ENCODE results near the gene G6PD.

- TF ChIP-seq GABPA (IDR thresholded peaks at IDR 0.05 in 1 of 2, conservative IDR thresholded peaks at IDR 0.05 in 1 of 2) (no peak), JUND (IDR thresholded peaks at IDR 0.05) (no peak), TAF1 (conservative IDR thresholded peaks at IDR 0.05) (no peak)
- TF ChIP-seq, protein P1, sequence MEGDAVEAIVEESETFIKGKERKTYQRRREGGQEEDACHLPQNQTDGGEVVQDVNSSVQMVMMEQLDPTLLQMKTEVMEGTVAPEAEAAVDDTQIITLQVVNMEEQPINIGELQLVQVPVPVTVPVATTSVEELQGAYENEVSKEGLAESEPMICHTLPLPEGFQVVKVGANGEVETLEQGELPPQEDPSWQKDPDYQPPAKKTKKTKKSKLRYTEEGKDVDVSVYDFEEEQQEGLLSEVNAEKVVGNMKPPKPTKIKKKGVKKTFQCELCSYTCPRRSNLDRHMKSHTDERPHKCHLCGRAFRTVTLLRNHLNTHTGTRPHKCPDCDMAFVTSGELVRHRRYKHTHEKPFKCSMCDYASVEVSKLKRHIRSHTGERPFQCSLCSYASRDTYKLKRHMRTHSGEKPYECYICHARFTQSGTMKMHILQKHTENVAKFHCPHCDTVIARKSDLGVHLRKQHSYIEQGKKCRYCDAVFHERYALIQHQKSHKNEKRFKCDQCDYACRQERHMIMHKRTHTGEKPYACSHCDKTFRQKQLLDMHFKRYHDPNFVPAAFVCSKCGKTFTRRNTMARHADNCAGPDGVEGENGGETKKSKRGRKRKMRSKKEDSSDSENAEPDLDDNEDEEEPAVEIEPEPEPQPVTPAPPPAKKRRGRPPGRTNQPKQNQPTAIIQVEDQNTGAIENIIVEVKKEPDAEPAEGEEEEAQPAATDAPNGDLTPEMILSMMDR (IDR thresholded peaks at IDR 0.05; ENCODE audit: low read depth, low read length, missing input control): peak; percentile 100
These were observed 11.9 kb downstream of the G6PD start for GRCh38 chrX:154534526-154535322.
